Vagina (tissue), 2 donors: Measurements from ENCODE around the gene TRPV6. TPM values are rescaled to one million over a fixed set of nuclear protein-coding genes. Genes with fewer than 3 reads are reported as not detected.

Source experiments
- DNase-seq, 2 donors: peaks; one replicate each; pipeline ENCODE4 v3.0.0-alpha.2; 2017; ENCODE audit errors: extremely low spot score in 2 of 2
- H3K27ac ChIP-seq: fragments of 200-600 bp; sonication (generic); one replicate; pipeline ENCODE4 v1.5.1; 2019
- H3K27me3 ChIP-seq: fragments of 200-600 bp; sonication (generic); one replicate; pipeline ENCODE4 v1.5.1; 2019
- H3K36me3 ChIP-seq, 2 donors: fragments of 200-600 bp; sonication (generic); one replicate each; pipeline ENCODE4 v1.5.1; 2017 to 2019
- H3K4me1 ChIP-seq: fragments of 200-600 bp; sonication (generic); one replicate; pipeline ENCODE4 v1.5.1; 2019
- H3K4me3 ChIP-seq, 2 donors: fragments of 200-600 bp; sonication (generic); 1 replicate in 1 of 2; 2 replicates in 1 of 2; pipeline ENCODE4 v1.5.1; 2016 to 2019
- H3K9me3 ChIP-seq: fragments of 200-600 bp; sonication (generic); one replicate; pipeline ENCODE4 v1.5.1; 2019
- POLR2A ChIP-seq, 2 donors: fragments of 450-650 bp; IDR thresholded peaks; one replicate each; pipeline ENCODE4 v1.6.1; 2017; ENCODE audit warnings: antibody characterized with exemption in 2 of 2, mild to moderate bottlenecking in 2 of 2, moderate library complexity in 2 of 2
- POLR2AphosphoS5 ChIP-seq, 2 donors: sonication (generic); formaldehyde crosslinking; IDR thresholded peaks; one replicate each; pipeline ENCODE4 v1.9.0; 2017; ENCODE audit warnings: antibody characterized with exemption in 2 of 2, mild to moderate bottlenecking in 2 of 2, low read depth in 1 of 2; ENCODE audit not compliant: insufficient read depth in 1 of 2
- intact Hi-C: fragments of 100-400 bp; cut with DNase I; formaldehyde crosslinking; loops from one replicate; pipeline ENCODE4 v1.15.1; 2023
- total RNA-seq: library from RNA; depleted of rRNA; stranded (reverse); fragments of >200 nt; gene quantifications from one replicate; pipeline ENCODE4 v1.2.3, GENCODE V29; 2016
- TF ChIP-seq, protein P1 (sequence below), 3 experiments: fragments of 450-650 bp in 2 of 3; fragments of 200-600 bp in 1 of 3; sonication (generic) in 1 of 3; IDR thresholded peaks; one replicate each; pipeline ENCODE4 v1.5.1; 2017 to 2019; ENCODE audit warnings: antibody characterized with exemption in 3 of 3, mild to moderate bottlenecking in 2 of 3, moderate library complexity in 2 of 3

TRPV6 gene
- total RNA-seq, 1 donor from 2014 or later: 7.9 TPM

DNA sequence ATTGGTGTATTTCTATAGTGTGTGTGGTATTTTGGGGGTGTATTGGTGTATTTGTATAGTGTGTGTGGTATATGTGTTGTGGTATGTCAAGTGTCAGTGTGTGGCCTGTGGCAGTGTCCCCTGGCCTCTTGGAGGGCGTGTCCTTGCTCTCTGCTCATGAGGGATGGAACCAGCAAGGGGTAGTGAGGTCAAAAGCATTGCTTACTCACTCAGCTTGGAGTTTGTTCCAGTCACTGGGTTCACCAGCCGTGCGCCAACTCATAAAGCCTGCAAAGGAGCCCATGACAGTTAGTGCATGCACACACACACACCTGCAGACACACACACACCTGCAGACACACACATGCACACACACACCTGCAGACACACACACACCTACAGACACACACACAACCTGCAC is 4.3 kb upstream of the TRPV6 start:
- H3K9me3 ChIP-seq: no peaks in the 10 kb centered on the region
- intact Hi-C loops: no loop called here
- H3K4me1 ChIP-seq: peaks cover 12% of the 10 kb centered on the region
- no peak for DNase-seq
- no peaks in the 10 kb centered on the region for H3K27me3 ChIP-seq
- no peak for TF ChIP-seq POLR2AphosphoS5 (IDR thresholded peaks at IDR 0.05; ENCODE audit: insufficient read depth in 1 of 2, low read depth in 1 of 2)
- TF ChIP-seq POLR2A (IDR thresholded peaks at IDR 0.05): no peak
- TF ChIP-seq, protein P1, sequence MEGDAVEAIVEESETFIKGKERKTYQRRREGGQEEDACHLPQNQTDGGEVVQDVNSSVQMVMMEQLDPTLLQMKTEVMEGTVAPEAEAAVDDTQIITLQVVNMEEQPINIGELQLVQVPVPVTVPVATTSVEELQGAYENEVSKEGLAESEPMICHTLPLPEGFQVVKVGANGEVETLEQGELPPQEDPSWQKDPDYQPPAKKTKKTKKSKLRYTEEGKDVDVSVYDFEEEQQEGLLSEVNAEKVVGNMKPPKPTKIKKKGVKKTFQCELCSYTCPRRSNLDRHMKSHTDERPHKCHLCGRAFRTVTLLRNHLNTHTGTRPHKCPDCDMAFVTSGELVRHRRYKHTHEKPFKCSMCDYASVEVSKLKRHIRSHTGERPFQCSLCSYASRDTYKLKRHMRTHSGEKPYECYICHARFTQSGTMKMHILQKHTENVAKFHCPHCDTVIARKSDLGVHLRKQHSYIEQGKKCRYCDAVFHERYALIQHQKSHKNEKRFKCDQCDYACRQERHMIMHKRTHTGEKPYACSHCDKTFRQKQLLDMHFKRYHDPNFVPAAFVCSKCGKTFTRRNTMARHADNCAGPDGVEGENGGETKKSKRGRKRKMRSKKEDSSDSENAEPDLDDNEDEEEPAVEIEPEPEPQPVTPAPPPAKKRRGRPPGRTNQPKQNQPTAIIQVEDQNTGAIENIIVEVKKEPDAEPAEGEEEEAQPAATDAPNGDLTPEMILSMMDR (IDR thresholded peaks at IDR 0.05): no peak
- H3K36me3 ChIP-seq: no peaks in the 10 kb centered on the region
- H3K27ac ChIP-seq: no peak overlapping the region
- H3K4me3 ChIP-seq: no peak overlapping the region

GRCh38 chr7:142887282-142888015 is 1.9 kb upstream of the TRPV6 start:
- intact Hi-C loops: no loop called here
- no peak overlapping the region for H3K27ac ChIP-seq
- TF ChIP-seq POLR2AphosphoS5 (IDR thresholded peaks at IDR 0.05; ENCODE audit: insufficient read depth in 1 of 2, low read depth in 1 of 2) (no peak), POLR2A (IDR thresholded peaks at IDR 0.05) (no peak)
- TF ChIP-seq, protein P1 (IDR thresholded peaks at IDR 0.05): no peak
- no peaks in the 10 kb centered on the region for H3K36me3 ChIP-seq
- DNase-seq: no peak
- no peak overlapping the region for H3K4me3 ChIP-seq
- H3K27me3 ChIP-seq: no peaks in the 10 kb centered on the region
- H3K9me3 ChIP-seq: no peaks in the 10 kb centered on the region
- peaks cover 12% of the 10 kb centered on the region for H3K4me1 ChIP-seq

DNA sequence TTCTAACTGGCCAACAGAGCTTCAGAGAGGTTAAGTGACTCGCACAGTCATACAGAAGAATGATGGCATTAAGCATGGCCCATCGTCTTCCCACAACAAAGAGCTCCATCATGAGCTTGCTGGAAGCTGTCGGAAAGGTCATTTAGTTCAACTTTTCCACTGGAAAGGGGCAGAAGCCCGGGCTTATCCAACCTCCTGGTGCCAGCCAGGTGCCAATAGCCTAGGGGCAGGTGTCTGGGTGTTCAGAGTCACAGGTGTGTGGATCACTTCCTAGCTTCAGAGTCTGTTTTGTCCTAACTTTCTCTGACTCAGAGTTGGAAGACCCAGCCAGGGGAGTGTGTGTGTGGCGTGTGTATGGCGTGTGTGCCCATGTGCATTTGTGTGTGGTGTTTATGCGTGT is 1.3 kb upstream of the TRPV6 start:
- Histone ChIP-seq H3K27me3 (no peaks in the 10 kb centered on the region), H3K4me1 (peaks cover 12% of the 10 kb centered on the region), H3K27ac (no peak overlapping the region), H3K36me3 (no peaks in the 10 kb centered on the region), H3K4me3 (no peak overlapping the region), H3K9me3 (no peaks in the 10 kb centered on the region)
- intact Hi-C loops: no loop called here
- no peak for DNase-seq
- TF ChIP-seq POLR2A (IDR thresholded peaks at IDR 0.05) (no peak), POLR2AphosphoS5 (IDR thresholded peaks at IDR 0.05; ENCODE audit: insufficient read depth in 1 of 2, low read depth in 1 of 2) (no peak)
- TF ChIP-seq, protein P1 (IDR thresholded peaks at IDR 0.05): no peak

- no peak overlapping the region for H3K27ac ChIP-seq
- intact Hi-C loops: no loop called here
- TF ChIP-seq, protein P1 (IDR thresholded peaks at IDR 0.05): no peak
- TF ChIP-seq POLR2AphosphoS5 (IDR thresholded peaks at IDR 0.05; ENCODE audit: insufficient read depth in 1 of 2, low read depth in 1 of 2): no peak
- TF ChIP-seq POLR2A (IDR thresholded peaks at IDR 0.05): no peak
- no peaks in the 10 kb centered on the region for H3K27me3 ChIP-seq
- no peaks in the 10 kb centered on the region for H3K36me3 ChIP-seq
- no peaks in the 10 kb centered on the region for H3K9me3 ChIP-seq
- peaks cover 12% of the 10 kb centered on the region for H3K4me1 ChIP-seq
- no peak for DNase-seq
- H3K4me3 ChIP-seq: no peak overlapping the region
Observed at GRCh38 chr7:142884286-142884640, 1.3 kb downstream of the TRPV6 start.

GRCh38 chr7:142883571-142884285 is 1.8 kb downstream of the TRPV6 start:
- Histone ChIP-seq H3K4me3 (no peak overlapping the region), H3K27me3 (no peaks in the 10 kb centered on the region), H3K36me3 (no peaks in the 10 kb centered on the region), H3K9me3 (no peaks in the 10 kb centered on the region), H3K27ac (no peak overlapping the region), H3K4me1 (peaks cover 12% of the 10 kb centered on the region)
- intact Hi-C loops: no loop called here
- no peak for TF ChIP-seq POLR2A (IDR thresholded peaks at IDR 0.05)
- TF ChIP-seq, protein P1 (IDR thresholded peaks at IDR 0.05): no peak
- peak in 1 of 2 donors; percentile 64 for DNase-seq
